Measurements from ENCODE around the gene JMJD1C. TPM values are rescaled to one million over a fixed set of nuclear protein-coding genes. Genes with fewer than 3 reads are reported as not detected.

The JMJD1C gene
- total and polyA plus RNA-seq, 2 donors (not counting 3 experiments of a cell fraction or from before 2014, with no cell fraction given) = 32.1 to 97.1 TPM

GRCh38 chr10:63228237-63228636 is 237.5 kb downstream of the JMJD1C start:
- Histone ChIP-seq H3K27ac (ENCODE audit: insufficient read depth, low read depth, low read length) (no peak overlapping the region), H3K79me2 (ENCODE audit: control insufficient read depth, insufficient read depth, low read length) (peaks cover 95% of the 10 kb centered on the region), H3K36me3 (ENCODE audit: control insufficient read depth in 2 of 2, extremely low read depth in 1 of 2, insufficient read depth in 2 of 2, low read length in 2 of 2) (no peaks in the 10 kb centered on the region), H3K4me2 (ENCODE audit: insufficient read depth, low read length) (no peak overlapping the region), H3K4me1 (ENCODE audit: control insufficient read depth, extremely low read depth, insufficient read depth, low read length) (peaks cover 4% of the 10 kb centered on the region), H3K9me1 (replicated peaks; ENCODE audit: control insufficient read depth, extremely low read depth, insufficient read depth, low read length) (no peaks in the 10 kb centered on the region), H2AFZ (ENCODE audit: low read depth, low read length) (no peak overlapping the region), H3K9me3 (replicated peaks; ENCODE audit: control insufficient read depth, insufficient read depth, low read length) (no peaks in the 10 kb centered on the region), H4K20me1 (replicated peaks; ENCODE audit: control insufficient read depth, extremely low read depth, insufficient read depth, low read length) (peaks cover 13% of the 10 kb centered on the region), H3K27me3 (ENCODE audit: control insufficient read depth in 2 of 2, insufficient read depth in 2 of 2, low read length in 2 of 2) (no peaks in the 10 kb centered on the region), H3K4me3 (replicated peaks in 1 of 3; ENCODE audit: insufficient read depth in 1 of 3, low read depth in 1 of 3, low read length in 3 of 3) (no peak overlapping the region), H3K9ac (replicated peaks; ENCODE audit: extremely low read depth, insufficient read depth, low read length) (no peak overlapping the region)
- CTCF ChIA-PET = interaction anchor here (1.1 to 1.4 kb wide), 3 partner anchors 9 to 400 kb away, joined by 3 read pairs; no protein-coding TSS in a partner anchor
- FAIRE-seq = no peak
- intact Hi-C loops (cut with micrococcal nuclease) = no loop called here
- POLR2A ChIA-PET = no interaction called here
- BruUV-seq (replicated peaks) = no TSS peak
- no peak for TF ChIP-seq POLR2A (IDR thresholded peaks at IDR 0.05; ENCODE audit: low read depth, low read length)
- TF ChIP-seq CTCF (IDR thresholded peaks at IDR 0.05; ENCODE audit: extremely low read depth in 1 of 2, insufficient read depth in 1 of 2, low read depth in 1 of 2, low read length in 2 of 2) = no peak
- no peak for TF ChIP-seq GATA2 (IDR thresholded peaks at IDR 0.05; ENCODE audit: insufficient read depth, insufficient read length, low read depth, low read length)
- no peak for TF ChIP-seq POLR2AphosphoS5 (IDR thresholded peaks at IDR 0.05; ENCODE audit: insufficient read depth, low read depth, low read length)
- no peak for TF ChIP-seq EZH2 (IDR thresholded peaks at IDR 0.05; ENCODE audit: borderline replicate concordance, low read depth, low read length, severe bottlenecking)
- no peak for TF ChIP-seq MAX (IDR thresholded peaks at IDR 0.05; ENCODE audit: insufficient read depth, insufficient read length)
- no peak for TF ChIP-seq MYC (IDR thresholded peaks at IDR 0.05; ENCODE audit: low read depth, low read length)
- no peak for TF ChIP-seq JUN (IDR thresholded peaks at IDR 0.05; ENCODE audit: borderline replicate concordance, insufficient read depth, insufficient read length, low read depth)
- no peak for DNase-seq (ENCODE audit: low read depth, low spot score)
- dilution Hi-C loops (cut with MboI; ENCODE audit: extremely low pct_ligation_motif_present, low sequenced_read_pairs) = no loop called here

Data from endothelial cell of umbilical vein (primary cell).